CD4-positive, CD25-positive, alpha-beta regulatory T cell (primary cell): ENCODE data around the gene DOK6. TPM values are rescaled to one million over a fixed set of nuclear protein-coding genes. Genes with fewer than 3 reads are reported as not detected.
A peak's percentile ranks its signal among the peaks of the same experiment; 100 is the strongest.

Source experiments
- ATAC-seq, 2 donors: fragments of 150-1000 bp; cut with Tn5 transposase; one replicate each; pipeline ENCODE4 v1.10.0; 2021; ENCODE audit warnings: low read depth in 2 of 2, moderate number of reproducible peaks in 2 of 2, moderate library complexity in 1 of 2
- DNase-seq, 3 donors: peaks; one replicate each; pipeline versions ENCODE4 v3.0.0 to v3.0.0-alpha.2; 2012 to 2022; ENCODE audit warnings: mixed read lengths in 1 of 3
- H3K27ac ChIP-seq: one replicate; pipeline ENCODE4 v1.7.0; 2013; ENCODE audit warnings: mild to moderate bottlenecking, low read length; ENCODE audit not compliant: insufficient read depth, poor library complexity, severe bottlenecking
- H3K27me3 ChIP-seq: one replicate; pipeline ENCODE4 v1.7.0; 2013; ENCODE audit warnings: low read length; ENCODE audit not compliant: control insufficient read depth, insufficient read depth
- H3K36me3 ChIP-seq: one replicate; pipeline ENCODE4 v1.7.0; 2013; ENCODE audit warnings: mild to moderate bottlenecking, low read length, moderate library complexity; ENCODE audit not compliant: control insufficient read depth, insufficient read depth
- H3K4me1 ChIP-seq: 2 replicates; pipeline ENCODE4 v1.7.0; 2013; ENCODE audit warnings: mild to moderate bottlenecking, low read length; ENCODE audit not compliant: insufficient read depth, control insufficient read depth, poor library complexity, severe bottlenecking
- H3K4me3 ChIP-seq: one replicate; pipeline ENCODE4 v1.7.0; 2013; ENCODE audit warnings: low read depth, mild to moderate bottlenecking, low read length, moderate library complexity
- H3K9me3 ChIP-seq, 2 experiments: 1 replicate in 1 of 2; 2 replicates in 1 of 2; pipeline ENCODE4 v1.7.0; 2013; ENCODE audit warnings: low read length in 2 of 2, mild to moderate bottlenecking in 1 of 2, moderate library complexity in 1 of 2; ENCODE audit not compliant: control insufficient read depth in 2 of 2
- H3K27ac Mint-ChIP-seq, 3 donors: one replicate each; pipeline ENCODE4 v1.8.0; 2020 to 2022; ENCODE audit warnings: mild to moderate bottlenecking in 3 of 3, mixed read lengths in 3 of 3, moderate library complexity in 2 of 3
- H3K27me3 Mint-ChIP-seq: one replicate; pipeline ENCODE4 v1.8.0; 2022; ENCODE audit warnings: mild to moderate bottlenecking, mixed read lengths
- H3K36me3 Mint-ChIP-seq: one replicate; pipeline ENCODE4 v1.8.0; 2020; ENCODE audit warnings: mixed read lengths
- H3K4me1 Mint-ChIP-seq, 4 donors: one replicate each; pipeline ENCODE4 v1.8.0; 2020 to 2022; ENCODE audit warnings: mixed read lengths in 4 of 4, mild to moderate bottlenecking in 1 of 4
- H3K4me3 Mint-ChIP-seq, 4 donors: one replicate each; pipeline ENCODE4 v1.8.0; 2020 to 2022; ENCODE audit warnings: mild to moderate bottlenecking in 4 of 4, mixed read lengths in 4 of 4, moderate library complexity in 3 of 4
- H3K9me3 Mint-ChIP-seq, 7 donors: one replicate each; pipeline ENCODE4 v1.8.0; 2020 to 2022; ENCODE audit warnings: mixed read lengths in 7 of 7, mild to moderate bottlenecking in 3 of 7, moderate library complexity in 2 of 7
- polyA plus RNA-seq, 4 donors: library from polyadenylated mRNA; unstranded; fragments of 300-500 nt; fragmentation: Illumina TruSeq; gene quantifications; one replicate each; pipeline ENCODE4 v1.2.3, GENCODE V29; 2021
- total RNA-seq: library from RNA; stranded (reverse); gene quantifications from one replicate; pipeline ENCODE4 v1.2.3, GENCODE V29; 2022

Gene DOK6
- total and polyA plus RNA-seq, 5 donors from 2014 or later = 0.03 TPM; not detected in 4

DNA sequence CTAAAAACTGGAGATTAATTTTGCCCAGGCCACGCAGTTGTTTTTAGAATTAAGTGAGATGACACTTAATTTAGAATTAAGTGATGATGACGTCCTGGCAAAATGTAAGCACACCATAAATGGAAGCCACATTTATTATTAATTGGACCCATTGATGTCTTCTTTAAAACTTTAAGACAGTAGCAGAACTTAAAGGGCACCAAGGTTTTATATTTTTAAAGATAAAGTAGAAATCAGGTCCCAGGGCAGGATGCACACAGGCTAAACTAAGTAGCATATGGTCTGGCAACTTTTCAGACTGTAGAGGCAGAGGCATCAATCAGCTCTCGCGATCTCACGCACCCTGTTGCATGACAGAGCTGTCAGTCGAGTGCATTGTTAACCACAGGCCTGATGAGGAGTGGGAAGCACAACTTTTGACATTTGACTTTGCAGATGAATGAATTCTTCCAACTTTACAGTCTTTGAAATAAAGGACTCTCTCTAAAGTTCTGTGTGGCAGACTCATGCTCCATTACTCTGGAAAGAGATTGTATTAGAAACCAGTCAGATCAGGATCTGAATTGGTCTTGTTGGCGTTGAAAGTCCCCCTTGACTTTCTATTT, 314.6 kb downstream of the DOK6 start:
- no peaks in the 10 kb centered on the region for H3K27me3 ChIP-seq
- H3K4me3 Mint-ChIP-seq = no peak overlapping the region
- no peak overlapping the region for H3K4me3 ChIP-seq
- H3K36me3 Mint-ChIP-seq = no peaks in the 10 kb centered on the region
- no peak overlapping the region for H3K27ac ChIP-seq
- peaks cover 0 to 27% (median 6%) of the 10 kb centered on the region in 7 donors for H3K9me3 Mint-ChIP-seq
- no peaks in the 10 kb centered on the region for H3K36me3 ChIP-seq
- peaks cover 4% of the 10 kb centered on the region for H3K27me3 Mint-ChIP-seq
- no peaks in the 10 kb centered on the region for H3K4me1 ChIP-seq
- ATAC-seq (no peak), DNase-seq (no peak)
- H3K9me3 ChIP-seq = peaks cover 15 to 22% of the 10 kb centered on the region in 2 experiments
- no peaks in the 10 kb centered on the region for H3K4me1 Mint-ChIP-seq
- no peak overlapping the region for H3K27ac Mint-ChIP-seq

DNA sequence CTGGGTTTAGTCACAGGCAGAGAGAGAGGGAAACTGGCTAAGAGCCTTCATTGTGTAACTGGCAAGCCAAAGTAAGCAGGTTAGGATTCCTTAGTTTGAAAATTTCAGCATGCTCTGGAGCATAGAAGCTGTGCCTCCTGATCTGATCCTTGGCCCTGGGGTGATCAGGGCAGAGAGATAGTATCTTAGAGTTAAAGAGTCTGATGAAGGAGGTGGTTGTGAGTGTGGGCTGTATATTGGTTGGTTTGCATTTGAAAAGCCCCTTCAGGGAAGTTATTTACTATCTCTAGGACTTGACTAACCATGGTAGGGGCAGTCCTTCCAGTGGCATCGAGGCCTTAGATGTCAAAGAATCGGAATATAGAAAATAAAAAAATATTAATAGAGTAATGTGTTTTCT, 316.9 kb downstream of the DOK6 start:
- Mint-ChIP-seq H3K36me3 (no peaks in the 10 kb centered on the region), H3K27ac (no peak overlapping the region), H3K27me3 (peaks cover 4% of the 10 kb centered on the region), H3K9me3 (peaks cover 0 to 31% (median 13%) of the 10 kb centered on the region in 7 donors), H3K4me3 (no peak overlapping the region), H3K4me1 (no peaks in the 10 kb centered on the region)
- Histone ChIP-seq H3K9me3 (peaks cover 15 to 22% of the 10 kb centered on the region in 2 experiments), H3K4me3 (no peak overlapping the region), H3K27ac (no peak overlapping the region), H3K4me1 (no peaks in the 10 kb centered on the region), H3K27me3 (no peaks in the 10 kb centered on the region), H3K36me3 (no peaks in the 10 kb centered on the region)
- DNase-seq (no peak), ATAC-seq (no peak)

GRCh38 chr18:69718912-69719547, 318.3 kb downstream of the DOK6 start:
- Mint-ChIP-seq H3K27me3 (no peaks in the 10 kb centered on the region), H3K4me3 (peak overlapping the region in 1 of 4 donors; percentile 21), H3K4me1 (no peaks in the 10 kb centered on the region), H3K9me3 (peaks cover 0 to 31% (median 13%) of the 10 kb centered on the region in 7 donors), H3K27ac (no peak overlapping the region), H3K36me3 (no peaks in the 10 kb centered on the region)
- H3K27ac ChIP-seq = no peak overlapping the region
- H3K4me1 ChIP-seq = no peaks in the 10 kb centered on the region
- DNase-seq (no peak), ATAC-seq (no peak)
- H3K4me3 ChIP-seq = no peak overlapping the region
- peaks cover 15 to 22% of the 10 kb centered on the region in 2 experiments for H3K9me3 ChIP-seq
- H3K36me3 ChIP-seq = no peaks in the 10 kb centered on the region
- no peaks in the 10 kb centered on the region for H3K27me3 ChIP-seq

- Mint-ChIP-seq H3K9me3 (peaks cover 0 to 31% (median 13%) of the 10 kb centered on the region in 7 donors), H3K36me3 (no peaks in the 10 kb centered on the region), H3K4me1 (no peaks in the 10 kb centered on the region), H3K27me3 (no peaks in the 10 kb centered on the region), H3K4me3 (no peak overlapping the region), H3K27ac (no peak overlapping the region)
- Histone ChIP-seq H3K27ac (no peak overlapping the region), H3K9me3 (peaks cover 15 to 22% of the 10 kb centered on the region in 2 experiments), H3K4me1 (no peaks in the 10 kb centered on the region), H3K4me3 (no peak overlapping the region), H3K27me3 (no peaks in the 10 kb centered on the region), H3K36me3 (no peaks in the 10 kb centered on the region)
- no peak for DNase-seq
- ATAC-seq = no peak
These were observed 319.7 kb downstream of the DOK6 start for GRCh38 chr18:69720422-69720821.

DNA sequence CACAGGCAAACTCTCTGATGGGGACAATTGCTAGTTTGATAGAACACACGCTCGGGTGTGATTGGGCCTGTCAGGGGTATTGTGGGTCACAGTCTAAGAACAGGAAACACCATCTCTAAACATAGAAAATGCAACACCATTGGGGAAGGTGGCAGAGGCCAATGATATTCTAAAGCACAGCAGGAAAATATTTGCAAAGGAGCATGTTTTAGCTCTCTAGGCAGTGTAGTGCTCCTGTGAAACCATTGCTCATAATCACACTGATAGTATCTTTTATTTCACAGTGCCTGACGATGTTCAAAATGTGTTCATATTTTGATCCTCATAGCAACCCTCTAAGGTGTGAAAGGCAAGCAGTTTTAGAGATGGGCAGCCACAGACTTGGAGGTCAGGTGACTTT, 322.7 kb downstream of the DOK6 start:
- no peaks in the 10 kb centered on the region for H3K36me3 ChIP-seq
- no peaks in the 10 kb centered on the region for H3K36me3 Mint-ChIP-seq
- no peak overlapping the region for H3K27ac ChIP-seq
- no peaks in the 10 kb centered on the region for H3K27me3 ChIP-seq
- peaks cover 0 to 15% (median 0%) of the 10 kb centered on the region in 7 donors for H3K9me3 Mint-ChIP-seq
- DNase-seq (no peak), ATAC-seq (no peak)
- peaks cover 10 to 12% of the 10 kb centered on the region in 2 experiments for H3K9me3 ChIP-seq
- H3K27me3 Mint-ChIP-seq = no peaks in the 10 kb centered on the region
- no peak overlapping the region for H3K27ac Mint-ChIP-seq
- H3K4me1 Mint-ChIP-seq = no peaks in the 10 kb centered on the region
- H3K4me3 ChIP-seq = no peak overlapping the region
- H3K4me1 ChIP-seq = no peaks in the 10 kb centered on the region
- no peak overlapping the region for H3K4me3 Mint-ChIP-seq

DNA sequence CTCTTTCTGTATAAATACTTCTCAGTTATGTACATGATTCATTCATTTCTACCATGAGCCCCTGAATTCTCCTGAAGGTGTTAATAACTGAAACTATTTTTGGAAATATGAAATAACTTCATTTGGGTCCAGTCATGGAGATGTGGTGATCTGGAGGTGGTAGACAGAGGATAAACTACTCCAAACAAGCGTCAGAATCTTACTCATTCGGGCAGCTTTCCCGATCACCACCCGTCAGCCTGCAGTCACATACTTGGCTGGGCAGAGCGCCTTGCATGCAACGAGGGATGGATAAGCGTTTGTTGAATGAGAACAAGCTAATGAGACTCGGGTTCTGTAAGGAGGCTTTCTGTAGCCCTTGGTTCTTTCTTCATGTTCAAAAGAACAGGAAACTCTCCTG, 324.3 kb downstream of the DOK6 start:
- Mint-ChIP-seq H3K4me1 (no peaks in the 10 kb centered on the region), H3K9me3 (peaks cover 0 to 10% (median 0%) of the 10 kb centered on the region in 7 donors), H3K36me3 (no peaks in the 10 kb centered on the region), H3K27ac (no peak overlapping the region), H3K27me3 (peaks cover 6% of the 10 kb centered on the region), H3K4me3 (no peak overlapping the region)
- DNase-seq (no peak), ATAC-seq (no peak)
- no peak overlapping the region for H3K27ac ChIP-seq
- H3K36me3 ChIP-seq = no peaks in the 10 kb centered on the region
- no peaks in the 10 kb centered on the region for H3K4me1 ChIP-seq
- no peak overlapping the region for H3K4me3 ChIP-seq
- H3K9me3 ChIP-seq = no peaks in the 10 kb centered on the region
- no peaks in the 10 kb centered on the region for H3K27me3 ChIP-seq

GRCh38 chr18:69725855-69726508, 325.3 kb downstream of the DOK6 start:
- Histone ChIP-seq H3K36me3 (no peaks in the 10 kb centered on the region), H3K9me3 (no peaks in the 10 kb centered on the region), H3K27me3 (no peaks in the 10 kb centered on the region), H3K27ac (no peak overlapping the region), H3K4me1 (no peaks in the 10 kb centered on the region), H3K4me3 (no peak overlapping the region)
- no peaks in the 10 kb centered on the region for H3K36me3 Mint-ChIP-seq
- peaks cover 6% of the 10 kb centered on the region for H3K27me3 Mint-ChIP-seq
- DNase-seq = no peak
- H3K4me3 Mint-ChIP-seq = no peak overlapping the region
- no peak overlapping the region for H3K27ac Mint-ChIP-seq
- no peaks in the 10 kb centered on the region for H3K4me1 Mint-ChIP-seq
- H3K9me3 Mint-ChIP-seq = peaks cover 0 to 2% (median 0%) of the 10 kb centered on the region in 7 donors
- no peak for ATAC-seq
